Neutrophil (primary cell): ENCODE results near the gene TTC22.

Experiments used
- H3K27ac ChIP-seq: fragments of 200-600 bp; sonication (generic); 2 replicates; pipeline ENCODE4 v1.5.1; 2016; ENCODE audit warnings: mild to moderate bottlenecking, moderate library complexity
- H3K27me3 ChIP-seq: fragments of 200-600 bp; sonication (generic); 2 replicates; pipeline ENCODE4 v1.6.0; 2016; ENCODE audit warnings: mild to moderate bottlenecking
- H3K36me3 ChIP-seq: fragments of 200-600 bp; sonication (generic); 2 replicates; pipeline ENCODE4 v1.5.1; 2017
- H3K4me1 ChIP-seq, 2 experiments: fragments of 200-600 bp in 1 of 2; sonication (generic) in 1 of 2; 1 replicate in 1 of 2; 2 replicates in 1 of 2; pipeline versions ENCODE4 v1.5.1 to v1.6.1; 2013 to 2016; ENCODE audit warnings: low read depth in 1 of 2, low read length in 1 of 2, mild to moderate bottlenecking in 1 of 2, moderate library complexity in 1 of 2; ENCODE audit not compliant: control insufficient read depth in 1 of 2, insufficient read depth in 1 of 2
- H3K4me3 ChIP-seq, 2 experiments: fragments of 200-600 bp in 1 of 2; sonication (generic) in 1 of 2; 1 replicate in 1 of 2; 2 replicates in 1 of 2; pipeline ENCODE4 v1.5.1; 2013 to 2016; ENCODE audit warnings: low read depth in 1 of 2, low read length in 1 of 2, mild to moderate bottlenecking in 1 of 2, moderate library complexity in 1 of 2
- H3K9me3 ChIP-seq: fragments of 200-600 bp; sonication (generic); 2 replicates; pipeline ENCODE4 v1.5.1; 2016
- TF ChIP-seq, protein P1 (sequence below): fragments of 200-600 bp; sonication (generic); IDR thresholded peaks from 2 replicates; pipeline ENCODE4 v1.5.1; 2016; ENCODE audit warnings: antibody characterized with exemption

The TTC22 gene

DNA sequence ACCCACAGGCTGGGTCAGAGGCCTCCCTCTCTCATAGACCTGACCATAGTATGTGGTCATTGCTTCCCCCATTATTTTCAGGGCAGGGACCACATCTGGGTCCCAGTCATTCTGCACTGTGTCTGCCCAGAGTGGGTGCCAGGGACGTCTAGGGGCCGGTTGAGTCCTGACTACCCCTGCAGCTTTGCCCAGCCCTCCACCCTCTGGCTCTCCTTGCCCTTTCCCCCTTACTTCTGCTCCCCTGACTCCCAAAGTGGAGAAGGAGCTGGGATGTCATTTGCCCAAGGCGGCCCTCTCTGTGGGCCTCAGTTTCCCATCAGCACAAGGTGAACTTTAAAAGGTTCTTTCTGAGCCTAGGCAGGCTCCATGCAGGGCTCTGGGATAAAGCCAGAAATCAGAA is 4.3 kb upstream of the TTC22 start:
- Histone ChIP-seq H3K4me3 (no peak overlapping the region), H3K27ac (no peak overlapping the region), H3K9me3 (no peaks in the 10 kb centered on the region), H3K4me1 (peaks cover 12% of the 10 kb centered on the region in 2 experiments), H3K27me3 (peaks cover under 1% of the 10 kb centered on the region), H3K36me3 (no peaks in the 10 kb centered on the region)
- TF ChIP-seq, protein P1, sequence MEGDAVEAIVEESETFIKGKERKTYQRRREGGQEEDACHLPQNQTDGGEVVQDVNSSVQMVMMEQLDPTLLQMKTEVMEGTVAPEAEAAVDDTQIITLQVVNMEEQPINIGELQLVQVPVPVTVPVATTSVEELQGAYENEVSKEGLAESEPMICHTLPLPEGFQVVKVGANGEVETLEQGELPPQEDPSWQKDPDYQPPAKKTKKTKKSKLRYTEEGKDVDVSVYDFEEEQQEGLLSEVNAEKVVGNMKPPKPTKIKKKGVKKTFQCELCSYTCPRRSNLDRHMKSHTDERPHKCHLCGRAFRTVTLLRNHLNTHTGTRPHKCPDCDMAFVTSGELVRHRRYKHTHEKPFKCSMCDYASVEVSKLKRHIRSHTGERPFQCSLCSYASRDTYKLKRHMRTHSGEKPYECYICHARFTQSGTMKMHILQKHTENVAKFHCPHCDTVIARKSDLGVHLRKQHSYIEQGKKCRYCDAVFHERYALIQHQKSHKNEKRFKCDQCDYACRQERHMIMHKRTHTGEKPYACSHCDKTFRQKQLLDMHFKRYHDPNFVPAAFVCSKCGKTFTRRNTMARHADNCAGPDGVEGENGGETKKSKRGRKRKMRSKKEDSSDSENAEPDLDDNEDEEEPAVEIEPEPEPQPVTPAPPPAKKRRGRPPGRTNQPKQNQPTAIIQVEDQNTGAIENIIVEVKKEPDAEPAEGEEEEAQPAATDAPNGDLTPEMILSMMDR, result no peak

DNA sequence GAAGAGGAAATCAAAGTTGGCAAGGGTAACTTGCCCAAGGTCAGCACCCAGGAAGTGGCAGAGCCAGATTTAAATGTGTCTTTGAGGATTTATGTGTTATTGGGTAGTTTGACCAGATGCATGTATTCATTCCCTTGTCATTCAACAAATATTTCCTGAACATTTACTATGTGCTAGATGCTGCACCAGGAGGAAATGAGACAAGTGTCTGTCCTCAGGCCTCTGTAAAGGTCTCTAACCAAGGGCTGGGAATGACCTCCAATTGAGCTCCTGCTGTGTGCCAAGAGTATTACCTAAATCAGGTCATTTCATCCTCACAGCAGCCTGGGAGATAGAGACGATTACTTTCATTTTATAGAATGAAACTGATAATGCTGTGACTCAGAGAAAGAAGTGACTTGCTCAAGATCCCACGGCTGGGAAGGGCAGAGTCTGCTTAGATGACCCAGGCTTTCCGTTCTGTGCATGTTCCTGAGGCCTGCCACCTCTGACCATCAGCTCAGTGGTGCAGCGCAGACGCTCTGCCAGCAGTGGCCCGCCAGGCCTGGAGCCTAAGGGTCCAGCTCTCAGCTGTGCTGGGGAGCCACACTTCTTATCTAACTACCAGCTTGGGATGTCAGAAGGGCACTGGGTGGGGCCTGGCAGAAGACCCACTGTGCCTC is 3.5 kb upstream of the TTC22 start:
- TF ChIP-seq, protein P1, result no peak
- no peak overlapping the region for H3K4me3 ChIP-seq
- no peaks in the 10 kb centered on the region for H3K36me3 ChIP-seq
- H3K27me3 ChIP-seq, result peaks cover 9% of the 10 kb centered on the region
- peaks cover 20 to 21% of the 10 kb centered on the region in 2 experiments for H3K4me1 ChIP-seq
- H3K9me3 ChIP-seq, result no peaks in the 10 kb centered on the region
- H3K27ac ChIP-seq, result no peak overlapping the region

DNA sequence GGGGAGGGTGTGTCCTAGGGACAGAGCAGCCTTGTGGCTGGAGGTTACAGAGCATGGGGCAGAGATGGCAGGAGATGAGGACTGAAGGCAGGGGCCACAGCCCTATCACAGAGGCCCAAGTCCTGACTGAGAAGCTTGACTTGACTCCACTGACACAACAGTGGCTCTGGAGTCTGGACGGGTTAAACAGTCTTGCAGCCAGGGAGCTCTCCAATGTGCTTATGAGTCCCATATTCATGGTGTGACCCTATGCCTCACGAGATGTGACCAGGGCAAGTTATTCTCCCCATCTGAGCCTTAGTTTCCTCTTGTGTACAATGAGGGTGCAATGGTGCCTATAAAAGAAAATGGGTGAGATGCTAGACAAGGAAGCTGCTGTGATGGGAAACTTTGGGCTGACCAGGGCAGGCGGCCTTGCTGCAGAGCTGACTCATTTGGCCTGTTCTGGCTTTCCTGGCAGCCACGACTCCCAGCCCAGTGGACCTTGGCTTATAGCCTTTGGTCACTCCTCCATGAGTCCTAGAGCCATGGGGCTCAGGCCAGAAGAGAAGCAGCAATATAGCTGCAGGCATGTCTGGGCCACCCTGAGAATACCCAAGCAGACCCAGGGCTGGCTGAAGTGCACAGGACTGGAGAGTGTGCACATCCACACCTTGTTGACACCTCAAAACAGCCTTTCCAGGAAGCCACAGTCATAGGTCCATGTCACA is 2.8 kb upstream of the TTC22 start:
- H3K4me3 ChIP-seq, result no peak overlapping the region
- no peaks in the 10 kb centered on the region for H3K36me3 ChIP-seq
- TF ChIP-seq, protein P1, result no peak
- H3K27me3 ChIP-seq, result peaks cover 9% of the 10 kb centered on the region
- no peaks in the 10 kb centered on the region for H3K9me3 ChIP-seq
- no peak overlapping the region for H3K27ac ChIP-seq
- peaks cover 27% of the 10 kb centered on the region in 2 experiments for H3K4me1 ChIP-seq

DNA sequence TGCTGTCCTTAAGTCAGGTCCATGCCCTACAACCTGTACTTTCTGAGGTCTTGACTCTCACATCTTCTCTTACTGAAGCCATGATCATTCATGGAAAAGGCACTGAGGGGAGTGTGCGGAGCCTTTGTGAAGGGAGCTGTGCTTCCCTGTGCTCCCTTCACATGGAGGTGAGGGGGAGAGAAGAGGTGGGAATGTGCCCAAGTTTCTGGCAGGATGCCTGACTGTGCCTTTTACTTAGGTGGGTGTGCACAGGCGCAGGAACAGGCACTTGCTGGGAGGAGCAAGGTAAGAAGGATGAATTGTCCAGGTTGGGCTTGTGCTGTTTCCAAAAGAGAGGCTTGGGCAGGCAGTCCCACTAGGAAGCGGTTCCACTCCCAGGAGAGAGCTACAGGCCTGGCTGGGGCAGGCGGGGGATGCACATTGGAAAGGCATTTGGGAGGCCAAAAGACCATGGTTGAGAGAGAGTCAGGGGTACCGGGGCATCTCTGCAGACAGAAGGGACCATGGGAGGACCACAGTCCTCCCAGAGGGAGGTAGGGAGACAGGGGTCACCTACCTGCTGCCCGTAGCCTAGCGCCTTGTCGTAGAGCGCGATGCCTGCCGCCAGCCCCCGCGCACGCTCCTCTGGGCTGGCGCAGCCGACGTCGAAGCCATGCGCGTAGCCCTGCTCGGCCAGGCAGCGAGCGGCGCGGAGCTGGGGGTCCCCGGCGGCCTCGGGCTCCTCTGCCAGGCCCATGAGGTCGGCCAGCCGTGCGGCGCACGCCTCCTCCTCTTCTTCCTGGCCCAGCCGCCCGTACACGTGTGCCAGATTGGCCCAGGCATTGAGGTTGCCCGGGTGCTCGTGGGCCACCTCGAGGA is 853 bp downstream of the TTC22 start:
- TF ChIP-seq, protein P1, result no peak
- peak overlapping the region; percentile 92 to 93 for H3K4me3 ChIP-seq
- peaks cover 9% of the 10 kb centered on the region for H3K27me3 ChIP-seq
- no peaks in the 10 kb centered on the region for H3K9me3 ChIP-seq
- H3K4me1 ChIP-seq, result peaks cover 29 to 31% of the 10 kb centered on the region in 2 experiments
- H3K36me3 ChIP-seq, result no peaks in the 10 kb centered on the region
- H3K27ac ChIP-seq, result peak overlapping the region; percentile 83

DNA sequence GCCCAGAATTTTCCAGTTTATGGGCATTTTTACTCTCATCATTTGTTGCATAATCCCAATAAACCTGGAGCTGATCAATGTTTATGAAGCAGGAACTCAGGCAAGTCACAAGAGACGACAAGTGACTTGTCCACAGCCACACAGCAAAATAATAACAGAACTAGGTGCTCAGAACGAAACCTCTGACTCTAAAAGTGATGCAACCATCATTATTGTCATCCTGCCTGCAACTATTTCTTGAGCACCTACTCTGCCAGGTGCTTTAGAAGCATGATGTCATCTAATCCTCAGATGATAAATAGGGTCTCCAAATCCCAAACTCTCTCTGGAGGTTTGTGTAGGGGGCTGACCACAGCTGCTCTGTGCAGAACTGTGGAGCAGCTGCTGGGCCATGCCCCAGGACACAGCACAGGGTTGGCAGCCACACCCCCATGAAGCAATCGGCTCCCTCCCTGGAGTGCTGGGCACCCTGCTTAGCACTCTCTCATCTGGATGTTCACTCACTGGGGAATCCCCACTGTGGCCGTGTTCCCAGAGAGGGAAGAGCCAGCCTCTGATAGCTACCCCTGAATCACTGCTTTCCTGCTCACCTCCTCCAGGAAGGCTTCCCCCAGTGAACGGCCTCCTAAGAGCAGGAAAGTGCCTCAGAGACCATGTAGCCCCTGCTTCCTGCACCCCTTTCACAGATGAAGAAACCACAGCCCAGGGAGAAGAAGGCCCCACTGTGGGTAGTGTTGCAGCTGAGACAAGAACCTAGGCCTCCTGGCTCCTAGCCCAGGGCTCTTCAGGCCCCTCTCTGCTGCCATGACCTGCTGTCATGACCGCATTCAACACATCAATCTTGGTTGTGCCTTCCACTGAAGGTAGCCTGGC is 2.1 kb downstream of the TTC22 start:
- TF ChIP-seq, protein P1, result no peak
- Histone ChIP-seq H3K4me3 (no peak overlapping the region), H3K4me1 (peaks cover 29 to 31% of the 10 kb centered on the region in 2 experiments), H3K36me3 (no peaks in the 10 kb centered on the region), H3K27ac (peak overlapping the region; percentile 16), H3K27me3 (peaks cover 9% of the 10 kb centered on the region), H3K9me3 (no peaks in the 10 kb centered on the region)
